Right lobe of liver (tissue), 6 donors: ENCODE results near the gene GIT2. TPM values are rescaled to one million over a fixed set of nuclear protein-coding genes. Genes with fewer than 3 reads are reported as not detected.

Source experiments
- ATAC-seq, 4 donors: fragments of 200-7000 bp; cut with Tn5 transposase; one replicate each; pipeline ENCODE4 v1.9.1; 2020; ENCODE audit warnings: mild to moderate bottlenecking in 4 of 4, moderate library complexity in 4 of 4
- DNase-seq, 3 donors: peaks; one replicate each; pipeline ENCODE4 v3.0.0-alpha.2; 2020
- H3K27ac ChIP-seq, 3 donors: fragments of 200-600 bp; one replicate each; pipeline ENCODE4 v1.8.0; 2022
- H3K27me3 ChIP-seq, 2 donors: fragments of 200-600 bp; one replicate each; pipeline ENCODE4 v1.8.0; 2022
- H3K36me3 ChIP-seq, 4 donors: fragments of 200-600 bp; sonication (generic) in 1 of 4; one replicate each; pipeline versions ENCODE4 v1.5.1 to v1.8.0; 2017 to 2022; ENCODE audit warnings: control low read depth in 1 of 4
- H3K4me1 ChIP-seq, 4 donors: fragments of 200-600 bp; sonication (generic) in 1 of 4; one replicate each; pipeline versions ENCODE4 v1.5.1 to v1.8.0; 2017 to 2022; ENCODE audit warnings: control low read depth in 1 of 4
- H3K4me3 ChIP-seq, 3 donors: fragments of 200-600 bp; one replicate each; pipeline ENCODE4 v1.8.0; 2022
- H3K9me3 ChIP-seq, 4 donors: fragments of 200-600 bp; sonication (generic) in 1 of 4; one replicate each; pipeline versions ENCODE4 v1.5.1 to v1.8.0; 2017 to 2022; ENCODE audit warnings: control low read depth in 1 of 4
- CTCF ChIP-seq, 4 donors: fragments of 200-600 bp in 3 of 4; fragments of 450-650 bp in 1 of 4; IDR thresholded peaks; one replicate each; pipeline versions ENCODE4 v1.5.1 to v1.8.0; 2016 to 2022; ENCODE audit warnings: antibody characterized with exemption in 4 of 4, mild to moderate bottlenecking in 2 of 4
- POLR2A ChIP-seq: fragments of 450-650 bp; IDR thresholded peaks from one replicate; pipeline ENCODE4 v1.6.1; 2017; ENCODE audit warnings: antibody characterized with exemption, mild to moderate bottlenecking
- WGBS: methylation state at CpG from one replicate; pipeline ENCODE4 v1.1.6; 2018; ENCODE audit warnings: low coverage, low lambda C conversion rate; ENCODE audit not compliant: insufficient coverage; ENCODE audit errors: missing lambda C conversion rate; 5-methylcytosine and 5-hydroxymethylcytosine counted together
- intact Hi-C, 2 donors: fragments of 100-400 bp; cut with DNase I; formaldehyde crosslinking; loops; one replicate each; pipeline versions ENCODE4 v1.11.2 to v1.14.1; 2022
- total RNA-seq, 6 experiments: library from RNA; depleted of rRNA in 2 of 6; stranded (reverse); fragments of >200 nt in 2 of 6; fragmentation: NEBNext Ultra II Directional in 3 of 6; extraction: Animal tissue kit (Norgen Biotek cat#: 25700) in 3 of 6; gene quantifications; one replicate each; pipeline versions ENCODE4 v1.1.0 to v1.2.4, GENCODE V29; 2016 to 2023
- donor health status: DM: no; HTN: yes; CAD: no.
- donor health status: DM: no; HTN: no; CAD: no.
- donor health status: DM: no; HTN: no; CAD: no.
- donor health status: DM: no; HTN: yes; CAD: no.
- donor health status: DM: no; HTN: yes; CAD: no.

The GIT2 gene
- total RNA-seq, 6 experiments from 2014 or later, result 13.3 to 24.8 (median 16.8) TPM

GRCh38 chr12:109998904-109999648, 2.9 kb upstream of the GIT2 start, which contains the start of gene ANKRD13A:
Gene ANKRD13A, plus strand, starts transcription at chr12:109999430. Its CDS starts 259 bp downstream, at chr12:109999689.
- peak; percentile 86 to 92 (median 89) for ATAC-seq
- 0% methylated on average over 4 of the region's 62 CpGs for whole genome bisulfite sequencing
- H3K4me3 ChIP-seq, result peak within 1 kb of the TSS; percentile 84 to 91 (median 89)
- TF ChIP-seq POLR2A, result peak; percentile 96
- TF ChIP-seq CTCF (IDR thresholded peaks at IDR 0.05), result peak in 1 of 4 donors; percentile 4
- peak within 1 kb of the TSS; percentile 94 to 97 (median 95) for H3K27ac ChIP-seq
- H3K36me3 ChIP-seq, result no peaks in the 10 kb centered on the region
- peaks cover 0 to 13% (median 1%) of the 10 kb centered on the region in 4 donors for H3K4me1 ChIP-seq
- no peaks in the 10 kb centered on the region for H3K9me3 ChIP-seq
- intact Hi-C loops, result no loop called here
- peak; percentile 87 to 91 (median 91) for DNase-seq
- no peaks in the 10 kb centered on the region for H3K27me3 ChIP-seq

- intact Hi-C loops, result no loop called here
- no peak for ATAC-seq
- 41% methylated on average over 2 of the region's 9 CpGs for WGBS
Measured at GRCh38 chr12:109998241-109998903, 2.2 kb upstream of the GIT2 start.

GRCh38 chr12:109997393-109997792, 1.2 kb upstream of the GIT2 start:
- ATAC-seq, result no peak

More at GRCh38 chr12:109998241-109998903, 2.2 kb upstream of the GIT2 start:
- no peak for DNase-seq
- TF ChIP-seq CTCF (IDR thresholded peaks at IDR 0.05), result no peak
- no peak for TF ChIP-seq POLR2A
- no peaks in the 10 kb centered on the region for H3K27me3 ChIP-seq
- H3K4me1 ChIP-seq, result peaks cover 0 to 13% (median 3%) of the 10 kb centered on the region in 4 donors
- H3K27ac ChIP-seq, result peak overlapping the region in 2 of 3 donors; percentile 94 to 97
- H3K36me3 ChIP-seq, result no peaks in the 10 kb centered on the region
- H3K9me3 ChIP-seq, result no peaks in the 10 kb centered on the region
- H3K4me3 ChIP-seq, result peak overlapping the region; percentile 84 to 91 (median 89)

GRCh38 chr12:109996483-109996853, 300 bp upstream of the GIT2 start:
- TF ChIP-seq POLR2A (no peak), CTCF (IDR thresholded peaks at IDR 0.05) (no peak)
- H3K27ac ChIP-seq, result peak overlapping the region in 2 of 3 donors; percentile 90 to 97
- H3K27me3 ChIP-seq, result no peaks in the 10 kb centered on the region
- H3K4me1 ChIP-seq, result peaks cover 0 to 13% (median 3%) of the 10 kb centered on the region in 4 donors
- H3K4me3 ChIP-seq, result peak overlapping the region; percentile 95 to 99 (median 98)
- 50% methylated on average over 2 of the region's 2 CpGs for WGBS
- ATAC-seq (no peak), DNase-seq (no peak)
- intact Hi-C loops, result no loop called here
- H3K9me3 ChIP-seq, result no peaks in the 10 kb centered on the region
- peaks cover 0 to 2% (median 0%) of the 10 kb centered on the region in 4 donors for H3K36me3 ChIP-seq

More at GRCh38 chr12:109997393-109997792, 1.2 kb upstream of the GIT2 start:
- TF ChIP-seq CTCF (IDR thresholded peaks at IDR 0.05), result no peak
- TF ChIP-seq POLR2A, result no peak
- no peak for DNase-seq
- intact Hi-C loops, result no loop called here
- Histone ChIP-seq H3K27me3 (no peaks in the 10 kb centered on the region), H3K27ac (no peak overlapping the region), H3K36me3 (no peaks in the 10 kb centered on the region), H3K4me1 (peaks cover 0 to 13% (median 3%) of the 10 kb centered on the region in 4 donors), H3K4me3 (no peak overlapping the region), H3K9me3 (no peaks in the 10 kb centered on the region)
- 80% methylated on average over 4 of the region's 4 CpGs for WGBS
